HG03442 (cell line): ENCODE measurements around the gene TECPR2.
"Not testable (repeated sequence)": the region's sequence is repeated elsewhere in the genome, so short reads cannot be mapped to it uniquely, and the experiment has no call there.

Source experiments
- ATAC-seq: cut with Tn5 transposase; IDR thresholded peaks from one replicate; pipeline ENCODE4 v1.9.1; 2021; ENCODE audit warnings: mild to moderate bottlenecking, moderate library complexity; ENCODE audit not compliant: unreplicated experiment

TECPR2 gene

DNA sequence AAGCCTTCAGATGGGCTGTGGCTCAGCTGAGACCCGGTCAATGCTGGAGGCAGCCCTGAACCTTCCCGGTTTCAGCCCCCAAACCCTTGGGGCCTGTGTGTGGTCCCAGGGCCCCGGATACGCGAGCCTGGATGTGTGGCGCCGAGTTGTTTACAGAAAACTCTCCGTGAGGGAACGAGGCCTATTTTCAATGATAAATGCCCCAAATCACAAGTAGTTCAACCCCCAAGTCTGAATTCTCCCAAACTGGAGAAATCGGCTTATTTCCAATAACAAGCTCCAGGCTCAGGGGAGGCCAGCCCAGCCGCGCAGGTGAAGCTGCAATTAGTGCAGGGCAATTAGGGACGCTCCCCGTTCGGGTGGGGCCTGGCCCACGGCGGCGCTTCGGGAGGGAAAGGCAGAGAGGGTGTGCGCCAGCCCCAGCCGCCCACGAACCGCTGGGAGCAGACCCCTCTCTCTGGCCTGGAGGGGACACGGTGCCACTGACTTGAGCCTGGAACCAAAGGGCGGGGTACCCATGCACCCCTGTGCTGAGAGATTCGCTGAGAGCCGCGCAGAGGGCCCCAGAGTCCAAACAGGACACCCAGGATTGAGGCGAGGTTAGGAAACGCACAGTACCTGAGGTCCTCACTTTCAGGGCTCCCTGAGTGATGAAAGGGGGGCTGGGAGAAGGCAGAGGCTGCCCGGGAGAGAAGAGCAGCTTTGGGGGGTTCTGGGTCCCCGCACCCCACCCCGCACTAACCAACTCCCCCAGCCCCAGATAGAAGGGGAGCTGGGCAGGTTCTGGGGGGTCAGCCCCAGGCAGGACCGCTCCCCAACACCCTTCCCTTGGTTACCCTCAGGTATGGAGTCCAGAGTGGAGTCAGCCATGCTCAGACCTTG lies 161.1 kb downstream of the TECPR2 start:
- ATAC-seq = peak; percentile 1

DNA sequence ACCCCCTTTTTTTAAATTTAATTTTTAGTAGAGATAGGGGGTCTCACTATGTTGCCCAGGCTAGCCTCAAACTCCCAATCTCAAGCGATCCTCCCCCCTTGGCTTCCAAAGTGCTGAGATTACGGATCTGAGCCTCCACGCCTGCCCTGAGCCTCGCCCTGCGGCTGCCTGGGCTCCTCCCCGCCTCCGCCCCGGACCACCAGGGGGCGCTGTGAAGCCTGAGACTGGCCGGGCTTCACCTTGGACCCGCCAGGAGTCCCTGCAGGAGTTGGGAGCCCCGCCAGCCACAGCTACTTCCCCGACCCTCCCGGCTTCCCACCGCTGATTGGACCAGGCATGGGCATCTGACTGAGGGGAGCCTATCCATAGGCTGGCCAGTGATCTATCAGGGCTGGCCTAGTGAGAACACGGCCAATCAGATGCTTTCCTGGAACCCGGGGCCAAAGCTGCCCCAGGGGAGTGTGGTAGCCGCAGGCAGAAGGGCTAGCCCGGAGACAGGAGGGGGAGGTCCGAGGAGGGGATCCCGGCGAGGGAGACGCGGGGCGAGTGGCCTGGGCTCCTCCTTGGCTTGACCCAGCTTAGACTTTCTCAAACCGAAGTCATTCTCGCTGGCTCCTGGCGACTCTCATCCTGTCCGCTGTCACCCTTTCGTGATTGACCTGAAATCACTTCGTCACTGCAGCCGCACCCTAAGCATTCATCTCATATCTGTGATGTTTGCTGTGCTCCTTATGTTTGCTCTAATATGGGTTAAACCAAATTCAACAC lies 161.9 kb downstream of the TECPR2 start:
- ATAC-seq = peak; percentile 96

DNA sequence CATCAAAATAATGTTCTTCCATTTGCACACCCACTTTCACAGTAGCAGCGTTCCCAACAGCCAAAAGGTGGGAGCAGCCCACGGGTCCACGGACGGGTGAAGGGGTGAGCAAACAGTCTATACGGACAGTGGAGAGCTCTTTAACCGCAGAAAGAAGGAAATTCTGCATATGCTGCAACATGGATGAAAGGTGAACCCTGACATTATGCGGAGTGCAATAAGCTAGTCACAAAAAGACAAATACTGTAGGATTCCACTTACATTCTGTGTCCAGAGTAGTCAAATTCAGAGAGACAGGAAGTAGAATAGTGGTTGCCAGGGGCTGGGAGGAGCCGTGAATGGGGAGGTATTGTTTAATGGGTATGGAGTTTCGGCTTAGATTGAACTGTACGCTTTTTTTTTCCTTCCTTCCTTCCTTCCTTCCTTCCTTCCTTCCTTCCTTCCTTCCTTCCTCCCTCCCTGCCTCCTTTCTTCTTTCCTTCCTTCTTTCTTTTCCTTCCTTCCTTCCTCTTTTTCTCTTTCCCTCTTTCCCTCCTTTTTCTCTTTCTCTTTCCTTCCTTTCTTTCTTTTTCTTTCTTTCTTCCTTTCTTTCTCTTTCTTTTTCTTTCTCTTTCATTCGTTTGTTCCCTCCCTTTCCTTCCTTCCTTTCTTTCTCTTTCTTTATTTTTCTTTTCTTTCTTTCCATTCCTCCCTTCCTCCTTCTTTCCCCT lies 162.6 kb downstream of the TECPR2 start:
- no peak for ATAC-seq

DNA sequence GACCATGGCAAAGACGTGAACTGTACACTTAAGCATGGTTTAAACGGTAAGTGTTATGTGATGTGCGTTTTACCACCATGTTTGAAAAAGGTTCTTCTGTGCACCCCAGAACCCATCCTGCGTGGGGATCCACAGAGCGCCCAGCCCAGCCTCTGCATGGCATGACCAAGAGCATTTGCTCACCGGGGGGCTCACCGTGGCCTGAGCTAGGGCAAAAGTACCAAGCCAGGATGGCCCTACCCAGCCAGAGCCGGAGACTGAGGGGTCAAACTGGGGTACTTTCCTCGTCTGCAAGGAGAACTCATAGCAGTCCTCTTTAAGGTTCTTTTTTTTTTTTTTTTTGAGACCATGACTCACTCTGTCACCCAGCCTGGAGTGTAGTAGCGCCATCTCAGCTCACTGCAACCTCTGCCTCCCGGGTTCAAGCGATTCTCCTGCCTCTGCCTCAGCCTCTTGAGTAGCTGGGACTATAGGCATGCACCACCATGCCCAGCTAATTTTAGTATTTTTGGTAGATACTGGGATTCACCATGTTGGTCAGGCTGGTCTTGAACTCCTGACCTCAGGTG lies 163.3 kb downstream of the TECPR2 start:
- ATAC-seq = no peak

DNA sequence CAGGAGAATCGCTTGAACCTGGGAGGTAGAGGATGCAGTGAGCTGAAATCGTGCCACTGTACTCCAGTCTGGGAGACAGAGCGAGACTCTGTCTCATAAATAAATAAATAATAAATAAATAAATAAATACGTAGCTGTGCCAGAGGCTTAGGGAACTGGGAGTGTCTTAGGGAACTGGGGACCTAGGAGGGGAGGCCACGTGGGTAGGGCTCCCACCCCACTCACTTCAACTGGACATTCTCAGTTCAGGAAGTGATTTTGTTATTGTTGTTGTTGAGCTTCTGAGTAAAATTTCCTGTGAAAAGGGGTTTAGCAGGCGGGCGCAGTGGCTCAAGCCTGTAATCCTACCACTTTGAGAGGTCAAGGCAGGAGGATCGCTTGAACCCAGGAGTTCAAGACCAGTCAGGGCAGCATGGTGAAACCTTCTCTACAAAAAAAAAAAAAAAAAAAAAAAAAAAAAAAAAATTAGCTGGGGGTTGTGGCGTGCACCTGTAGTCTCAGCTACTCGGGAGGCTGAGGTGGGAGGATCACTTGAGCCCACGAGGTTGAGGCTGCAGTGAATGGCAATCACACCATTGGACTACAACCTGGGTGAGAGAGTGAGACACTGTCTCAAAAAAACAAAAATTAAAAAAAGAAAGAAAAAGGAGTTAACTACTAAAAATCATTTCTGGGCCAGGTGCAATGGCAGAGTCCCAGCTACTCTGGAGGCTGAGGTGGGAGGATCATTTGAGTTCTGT lies 165.9 kb downstream of the TECPR2 start:
- ATAC-seq = no peak

DNA sequence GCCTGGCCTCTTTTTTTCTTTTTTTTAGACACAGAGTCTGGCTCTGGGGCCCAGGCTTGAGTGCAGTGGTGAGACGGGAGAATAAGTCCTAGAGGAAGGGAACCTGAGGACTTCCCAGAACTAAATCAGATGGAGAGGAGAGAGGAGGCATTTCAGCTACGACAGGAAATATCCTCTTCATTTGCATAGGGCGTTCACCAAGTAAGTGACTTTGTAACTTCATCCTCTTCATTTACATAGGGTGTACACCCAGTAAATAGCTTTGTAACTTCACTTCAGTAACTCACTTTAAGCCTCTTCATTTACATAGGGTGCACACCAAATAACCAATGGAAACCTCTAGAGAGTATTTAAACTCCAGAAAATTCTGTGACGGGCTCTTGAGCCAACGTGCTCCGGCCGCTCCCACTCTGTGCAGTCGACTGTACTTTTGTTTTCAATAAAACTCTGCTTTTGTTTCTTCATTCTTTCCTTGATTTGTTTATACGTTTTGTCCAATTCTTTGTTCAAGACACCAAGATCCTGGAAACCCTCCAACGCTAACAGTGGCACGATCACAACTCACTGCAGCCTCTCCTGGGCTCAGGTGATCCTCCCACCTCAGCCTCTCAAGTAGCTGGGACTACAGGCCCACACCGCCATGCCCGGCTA lies 168.2 kb downstream of the TECPR2 start:
- ATAC-seq = no peak

DNA sequence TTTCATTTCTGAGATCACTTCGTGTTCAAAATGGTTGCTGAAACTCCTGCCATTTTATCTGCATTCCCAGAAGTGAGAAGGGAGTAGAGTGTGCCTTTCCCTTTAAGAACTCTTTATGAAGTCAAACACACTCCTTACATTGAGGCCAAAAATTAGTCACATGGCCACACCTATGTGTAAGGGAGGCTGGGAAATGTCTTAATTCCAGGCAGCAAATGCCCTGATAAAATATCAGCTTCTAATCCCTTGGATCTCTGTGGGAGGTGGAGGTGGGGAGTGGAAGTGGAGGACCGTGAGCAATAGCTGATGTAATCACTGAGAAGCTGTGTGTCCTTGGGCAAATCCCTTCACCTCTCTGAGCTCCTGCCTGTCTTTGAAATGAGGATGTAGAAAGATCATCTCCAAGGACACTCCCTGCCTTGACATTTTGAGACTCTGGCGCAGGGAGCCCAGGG lies 169.5 kb downstream of the TECPR2 start:
- no peak for ATAC-seq

DNA sequence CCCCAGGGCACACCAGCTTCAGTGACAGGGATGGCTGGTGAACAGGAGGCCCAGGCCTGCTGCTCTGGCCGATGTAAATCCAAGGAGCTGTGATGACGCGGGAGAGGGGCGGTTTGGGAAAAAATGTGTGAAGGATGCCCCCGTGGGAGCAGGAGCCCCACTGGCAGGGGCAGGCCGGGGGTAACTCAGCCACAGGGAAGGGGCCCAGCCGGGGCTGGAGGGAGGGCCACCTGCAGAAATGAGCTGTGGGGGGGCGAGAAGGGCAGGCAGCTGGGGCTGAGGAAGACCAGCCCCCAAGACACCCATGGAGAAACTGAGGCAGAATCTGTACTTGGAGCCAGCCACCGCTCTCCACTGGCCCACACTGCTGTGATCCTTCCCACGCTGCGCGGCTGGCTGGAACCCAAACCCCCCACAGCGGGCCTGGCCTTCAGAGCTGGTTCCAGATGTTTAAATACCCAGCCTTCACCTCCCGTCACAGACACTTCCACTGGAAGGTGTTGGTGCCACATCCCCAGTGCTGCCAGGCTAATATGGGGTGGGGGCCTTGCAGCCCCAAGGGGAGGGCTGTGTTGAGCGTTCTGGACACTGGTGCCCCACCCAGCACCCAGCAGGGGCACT lies 175.3 kb downstream of the TECPR2 start:
- ATAC-seq = no peak

DNA sequence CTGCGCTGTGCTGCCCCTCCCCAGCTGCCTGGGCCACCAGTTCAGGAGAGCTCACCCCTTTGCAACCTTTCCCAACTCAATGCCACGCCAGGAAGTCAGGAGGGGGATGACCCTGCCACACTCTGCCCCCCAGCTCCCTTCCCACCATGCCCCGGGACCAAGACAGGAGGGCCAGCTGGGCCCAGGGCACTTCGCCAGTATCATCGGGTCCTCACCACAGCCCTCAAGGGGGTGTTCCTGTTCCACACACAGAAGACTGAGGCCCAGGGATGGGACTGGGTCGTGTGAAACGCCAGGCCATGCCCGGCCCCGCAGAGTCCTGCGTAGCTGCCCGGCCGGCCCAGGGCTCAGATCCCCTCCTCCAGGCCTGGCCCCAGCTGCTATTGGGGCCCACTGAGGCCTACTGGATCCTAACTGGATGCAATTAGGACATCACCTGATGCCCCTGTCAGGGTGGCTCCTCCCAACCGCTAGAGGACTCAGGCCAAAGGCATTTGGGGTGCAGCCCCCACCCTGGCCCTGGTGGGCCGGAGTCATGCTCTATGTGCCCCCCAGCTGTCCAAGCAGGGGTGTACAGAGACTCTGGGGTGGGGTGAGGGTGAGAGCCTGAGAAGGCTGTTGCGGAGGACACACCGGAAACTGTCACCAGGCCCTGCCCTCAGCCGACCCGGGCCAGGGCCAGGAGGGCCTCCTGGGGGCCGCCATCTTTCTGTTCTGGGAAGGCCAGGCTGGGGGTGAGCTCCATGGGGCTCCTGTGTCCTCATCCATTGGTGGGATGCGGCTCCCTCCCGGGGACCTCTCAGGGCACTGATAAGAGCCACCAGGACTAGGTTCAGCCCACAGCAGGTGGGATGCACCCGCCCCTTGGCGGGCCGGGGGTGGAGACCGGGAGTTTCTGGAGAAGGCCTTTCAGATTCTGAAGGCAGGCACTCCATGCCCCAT lies 176.1 kb downstream of the TECPR2 start:
- no peak for ATAC-seq

DNA sequence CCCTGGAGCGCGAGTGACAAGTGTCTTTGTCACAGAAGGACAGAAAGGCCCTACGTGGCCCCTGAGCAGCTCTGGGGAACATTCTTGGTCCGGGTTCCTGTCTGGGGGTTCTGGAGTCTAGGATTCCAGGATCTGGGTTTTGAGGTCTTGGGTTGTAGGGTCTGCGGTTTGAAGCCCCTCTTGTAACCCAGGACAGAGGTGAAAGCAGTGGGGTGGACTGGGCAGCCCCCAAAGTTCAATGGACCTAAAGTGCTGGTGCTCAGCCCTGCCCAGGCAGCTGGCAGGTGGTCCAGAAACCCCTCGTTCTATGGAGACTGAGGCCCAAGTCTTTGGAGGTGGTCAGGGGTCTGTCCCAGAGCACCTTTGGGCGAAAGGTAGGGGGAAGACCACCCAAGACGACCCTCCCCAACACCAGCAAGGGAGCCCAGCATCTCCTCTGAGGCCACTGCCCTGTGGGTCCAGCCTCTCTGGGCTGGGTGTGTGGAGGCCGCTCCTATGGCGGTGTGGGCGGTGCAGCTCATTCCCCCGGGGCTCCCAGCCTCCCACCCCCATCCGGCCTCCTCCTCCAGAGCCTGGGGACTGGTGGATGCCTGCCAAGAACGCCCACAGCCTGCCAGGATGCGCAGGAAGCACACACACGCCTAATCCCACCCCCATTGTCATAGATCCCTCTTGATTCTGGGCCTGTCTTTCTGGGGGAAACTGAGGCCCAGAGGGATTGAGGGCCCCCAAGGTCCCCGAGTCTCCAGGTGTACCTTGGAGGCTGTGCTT lies 177.0 kb downstream of the TECPR2 start:
- no peak for ATAC-seq

DNA sequence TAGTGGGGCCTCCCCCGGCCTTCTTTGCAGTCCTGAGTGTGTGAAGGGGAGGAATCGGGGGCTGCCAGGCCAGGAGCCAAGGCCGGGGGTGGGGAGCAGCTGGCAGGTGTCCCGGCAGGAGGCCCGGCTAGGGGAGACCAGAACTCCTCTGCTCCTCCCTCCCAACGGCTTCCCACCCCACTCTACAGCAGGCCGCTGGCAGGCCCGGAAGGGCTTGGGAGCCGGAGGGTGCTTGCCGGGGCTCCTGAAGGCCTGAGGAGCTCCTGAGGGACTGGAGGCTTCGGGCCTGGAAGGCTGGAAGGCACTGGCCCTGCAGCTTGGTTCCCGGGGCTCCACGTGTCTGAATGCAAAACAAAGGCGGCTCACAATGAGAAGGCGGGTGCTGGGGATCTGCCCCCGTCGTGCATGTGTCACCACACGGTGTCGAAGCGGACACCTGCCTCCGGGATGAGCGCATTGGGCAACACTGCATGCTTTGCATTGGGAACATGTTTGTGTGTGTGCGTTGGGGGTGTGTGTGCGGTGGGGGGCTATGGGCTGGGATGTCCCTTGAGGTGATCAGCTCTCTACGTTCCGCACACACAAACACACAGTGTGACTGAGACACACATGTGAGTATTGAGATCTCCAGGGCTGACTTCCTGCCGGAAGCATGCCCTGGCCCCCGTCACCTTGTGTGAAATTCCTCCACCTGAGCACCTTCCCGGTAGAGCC lies 177.7 kb downstream of the TECPR2 start:
- no peak for ATAC-seq

DNA sequence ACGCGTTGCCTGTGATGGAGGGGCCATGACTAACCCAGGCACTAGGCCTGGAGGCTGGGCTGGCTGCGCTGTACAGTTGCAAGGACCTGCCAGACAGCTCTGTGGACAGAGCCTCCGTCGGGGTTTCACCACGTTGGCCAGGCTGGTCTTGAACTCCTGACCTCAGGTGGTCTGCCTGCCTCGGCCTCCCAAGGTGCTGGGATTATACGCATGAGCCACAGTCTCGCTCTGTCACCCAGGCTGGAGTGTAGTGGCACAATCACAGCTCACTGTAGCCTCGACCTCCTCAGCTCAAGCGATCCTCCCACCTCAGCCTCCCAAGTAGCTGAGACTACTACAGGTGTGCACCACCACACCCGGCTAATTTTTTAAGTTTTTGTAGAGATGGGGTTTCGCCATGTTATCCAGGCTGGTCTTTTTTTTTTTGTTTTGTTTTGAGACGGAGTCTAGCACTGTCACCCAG lies 178.3 kb downstream of the TECPR2 start:
- not testable (repeated sequence) for ATAC-seq

DNA sequence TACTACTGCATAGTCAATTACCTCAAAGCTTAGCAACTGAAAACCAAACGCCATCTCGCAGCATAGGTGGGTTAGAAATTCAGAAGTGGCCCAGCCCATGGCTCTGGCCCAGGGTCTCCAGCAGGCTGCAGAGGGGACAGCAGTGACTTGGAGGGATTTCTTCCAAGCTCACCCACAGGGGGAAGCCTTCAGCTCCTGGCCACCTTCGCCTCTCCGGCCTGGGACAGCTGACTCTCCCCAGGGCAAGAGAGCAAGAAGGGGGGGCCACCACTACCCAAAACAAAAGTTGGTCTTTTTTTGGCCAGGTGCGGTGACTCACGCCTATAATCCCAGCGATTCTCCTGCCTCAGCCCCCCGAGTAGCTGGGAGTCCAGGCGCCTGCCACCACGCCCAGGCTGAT lies 179.0 kb downstream of the TECPR2 start:
- ATAC-seq = no peak

DNA sequence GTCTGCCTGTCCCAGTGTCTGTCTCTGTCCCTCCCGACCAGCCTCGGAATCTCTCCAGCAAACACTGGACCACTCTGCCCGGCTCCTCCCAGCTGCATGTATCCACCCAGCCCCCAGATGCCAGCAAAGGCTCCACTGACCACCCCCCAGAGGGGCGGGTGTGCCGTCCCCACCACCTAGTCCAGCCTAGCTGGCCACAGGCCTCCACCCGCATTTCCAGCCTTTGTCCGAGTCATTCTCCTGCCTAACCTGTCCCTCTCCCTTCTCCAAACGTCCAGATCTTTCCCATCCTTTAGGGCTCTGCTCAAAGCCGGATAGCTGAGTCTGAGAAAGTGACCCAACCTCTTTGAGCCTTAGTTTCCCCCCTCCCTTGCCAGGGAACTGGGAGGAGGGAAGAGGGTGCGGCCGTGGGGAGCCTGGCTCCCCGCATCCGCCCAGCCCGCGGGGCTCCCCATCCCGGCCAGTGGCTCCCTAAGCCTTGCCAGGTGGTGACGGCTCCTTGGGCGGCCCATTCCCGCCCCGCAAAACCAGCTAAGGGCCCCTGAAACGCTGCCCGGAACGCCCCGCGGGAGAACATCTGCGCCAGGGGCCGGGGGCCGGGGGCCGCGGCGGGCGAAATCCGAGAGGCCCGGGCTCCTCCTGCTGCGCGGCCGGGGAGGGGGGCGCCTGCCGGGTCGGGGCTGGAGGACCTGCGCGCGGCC lies 181.5 kb downstream of the TECPR2 start:
- ATAC-seq = no peak

DNA sequence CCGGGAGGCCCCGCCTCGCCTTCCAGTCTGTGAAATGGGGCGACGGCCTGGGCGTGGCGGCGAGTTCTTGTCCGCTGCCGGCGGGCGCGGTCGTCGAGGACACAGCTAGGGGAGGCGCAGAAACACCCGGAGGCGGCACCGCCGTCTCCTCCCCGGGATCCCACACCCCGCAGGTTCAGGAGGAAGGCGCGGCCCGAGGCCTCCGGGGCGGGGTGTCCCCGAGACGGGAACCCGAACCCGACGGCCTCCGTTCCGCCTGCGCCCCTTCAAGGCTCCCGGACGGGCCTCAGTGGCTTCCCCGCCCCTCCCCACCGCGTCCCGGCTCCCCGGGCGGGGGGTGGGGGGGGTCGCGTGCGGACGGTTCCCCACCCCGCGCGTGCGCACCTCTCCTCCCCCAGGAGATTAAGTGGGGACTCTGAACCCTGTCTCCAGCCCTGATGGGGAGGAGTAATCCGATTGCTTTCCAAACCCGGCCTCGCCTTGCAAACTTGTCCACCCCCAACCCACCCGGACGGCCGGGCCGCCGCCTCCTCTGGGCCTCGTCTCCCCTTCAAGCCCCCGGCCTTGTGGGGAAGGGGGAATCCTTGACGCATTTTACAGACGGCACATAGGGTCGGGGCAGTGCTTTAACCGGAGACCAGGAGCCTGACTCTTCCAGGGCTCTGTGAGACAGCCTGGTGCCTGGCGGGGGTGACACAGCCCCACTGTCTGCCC lies 182.2 kb downstream of the TECPR2 start:
- no peak for ATAC-seq
